GM18526 (cell line): Measurements from ENCODE around the gene RNU5B-1.

Experiments used
- POLR2A ChIP-seq: IDR thresholded peaks from 3 replicates; pipeline ENCODE4 v1.6.1; 2011; ENCODE audit not compliant: insufficient read length; ENCODE audit errors: extremely low read depth

RNU5B-1 gene

DNA sequence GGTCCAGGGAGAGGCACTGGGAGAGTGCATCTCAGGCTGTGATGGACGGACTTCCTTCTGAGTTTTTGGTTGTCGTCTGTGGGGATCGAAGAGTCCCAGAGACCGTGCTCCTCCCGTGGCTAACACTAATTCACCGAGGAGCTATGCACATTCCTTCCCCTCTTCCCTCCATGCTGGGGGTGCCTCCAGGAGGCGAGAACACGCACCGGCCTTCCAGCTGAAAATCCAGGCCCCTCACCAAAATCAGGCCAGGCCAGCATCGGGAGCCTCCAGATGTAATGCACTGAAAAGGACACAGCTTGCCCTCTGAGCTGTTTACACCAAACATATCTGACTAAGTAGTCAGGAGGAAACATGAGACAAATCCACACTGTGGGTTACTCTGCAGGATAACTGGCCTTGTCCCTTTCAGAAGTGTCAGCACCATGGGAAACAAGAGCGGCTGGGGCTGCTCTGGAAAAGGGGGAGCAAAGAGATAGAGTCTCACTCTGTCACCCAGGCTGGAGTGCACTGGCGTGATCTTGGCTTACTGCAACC is 5.5 kb downstream of the RNU5B-1 start:
- TF ChIP-seq POLR2A = no peak

DNA sequence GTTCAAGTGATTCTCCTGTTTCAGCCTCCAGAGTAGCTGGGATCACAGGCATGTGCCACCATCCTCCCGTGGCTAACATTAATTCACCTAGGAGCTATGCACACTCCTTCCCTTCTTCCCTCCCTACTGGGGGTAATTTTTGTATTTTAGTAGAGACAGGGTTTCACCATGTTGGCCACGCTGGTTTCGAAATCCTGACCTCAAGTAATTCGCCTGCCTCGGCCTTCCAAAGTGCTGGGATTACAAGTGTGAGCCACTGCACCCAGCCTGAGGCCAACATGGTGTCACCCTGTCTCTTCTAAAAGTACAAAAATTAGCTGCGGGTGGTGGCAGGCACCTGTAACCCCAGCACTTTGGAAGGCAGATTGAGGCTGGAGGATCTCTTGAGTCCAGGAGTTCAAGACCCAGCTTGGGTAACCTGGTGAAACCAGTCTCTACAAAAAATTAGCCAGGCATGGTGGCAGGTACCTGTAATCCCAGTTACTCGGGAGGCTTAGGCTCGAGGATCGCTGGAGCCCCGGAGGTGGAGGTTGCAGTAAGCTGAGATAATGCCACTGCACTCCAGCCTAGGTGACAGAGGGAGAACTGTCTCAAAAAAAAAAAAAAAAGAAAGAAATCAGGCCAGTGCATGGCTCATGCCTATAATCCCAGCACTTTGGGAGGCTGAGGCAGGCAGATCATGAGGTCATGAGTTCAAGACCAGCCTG is 6.1 kb downstream of the RNU5B-1 start:
- no peak for TF ChIP-seq POLR2A

DNA sequence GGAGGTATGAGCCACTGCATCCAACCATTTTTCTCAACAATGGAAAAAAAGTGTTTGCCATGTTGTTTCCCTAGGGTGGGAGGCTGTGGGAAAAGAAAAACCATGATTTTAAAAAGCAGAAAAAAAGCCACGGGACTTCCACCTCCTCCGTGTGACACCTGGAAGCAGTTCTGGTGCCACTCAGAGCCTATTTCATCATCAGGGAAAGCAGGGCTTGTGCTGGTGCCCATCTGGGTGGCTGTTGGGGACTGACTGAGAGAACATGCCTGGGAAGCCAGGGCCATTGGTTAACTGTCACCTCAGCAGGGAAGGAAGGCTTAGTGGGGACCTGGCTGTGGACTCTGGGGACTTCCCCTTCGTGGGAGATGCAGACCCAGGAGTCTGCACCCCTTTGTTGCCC is 7.3 kb downstream of the RNU5B-1 start:
- TF ChIP-seq POLR2A = no peak

DNA sequence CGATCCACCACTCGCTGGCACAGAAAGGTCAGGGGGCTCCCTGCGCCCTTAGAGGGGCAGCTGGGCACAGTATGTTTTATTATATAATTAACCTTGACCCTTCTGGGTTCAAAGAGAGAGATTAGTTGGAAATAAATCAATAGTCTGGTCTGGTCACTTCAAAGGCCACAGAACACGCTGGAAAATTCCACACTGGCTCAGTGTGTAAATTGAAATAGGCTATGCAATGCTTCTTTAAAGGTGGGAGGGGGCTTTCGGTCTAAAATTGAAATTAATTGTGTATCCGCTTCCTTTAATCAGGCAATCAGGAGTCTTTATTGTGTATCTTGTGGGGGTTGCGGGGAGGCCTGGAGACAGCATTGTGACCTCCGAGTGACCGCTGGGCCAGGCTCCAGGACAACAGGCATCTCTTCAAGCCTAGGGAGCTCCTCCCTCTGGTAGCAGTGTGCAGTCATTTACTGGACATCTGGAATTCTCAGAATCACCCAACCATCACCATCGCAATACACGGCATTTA is 8.0 kb downstream of the RNU5B-1 start:
- TF ChIP-seq POLR2A = no peak

DNA sequence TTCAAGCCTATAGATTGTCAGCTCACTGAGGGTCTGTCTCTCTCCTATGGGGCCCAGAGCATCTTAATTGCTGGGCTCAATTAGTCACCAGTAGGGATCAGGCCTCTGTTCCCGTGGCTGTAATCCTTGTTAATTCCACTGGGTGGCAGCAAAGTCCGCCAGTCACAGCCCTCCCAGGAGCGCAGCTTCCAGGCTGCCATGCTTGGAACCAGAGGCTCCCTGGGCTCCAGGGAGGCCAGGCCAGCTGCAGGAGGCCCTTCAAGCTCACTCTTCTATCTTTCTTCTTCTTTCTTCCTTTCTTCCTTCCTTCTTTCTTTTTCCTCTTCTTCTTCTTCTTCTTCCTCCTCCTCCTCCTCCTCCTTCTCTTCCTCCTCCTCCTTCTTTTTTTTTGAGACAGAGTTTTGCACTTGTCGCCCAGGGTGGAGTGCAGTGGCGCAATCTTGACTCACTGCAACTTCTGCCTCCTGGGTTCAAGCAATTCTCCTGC is 14.4 kb downstream of the RNU5B-1 start:
- TF ChIP-seq POLR2A = no peak

DNA sequence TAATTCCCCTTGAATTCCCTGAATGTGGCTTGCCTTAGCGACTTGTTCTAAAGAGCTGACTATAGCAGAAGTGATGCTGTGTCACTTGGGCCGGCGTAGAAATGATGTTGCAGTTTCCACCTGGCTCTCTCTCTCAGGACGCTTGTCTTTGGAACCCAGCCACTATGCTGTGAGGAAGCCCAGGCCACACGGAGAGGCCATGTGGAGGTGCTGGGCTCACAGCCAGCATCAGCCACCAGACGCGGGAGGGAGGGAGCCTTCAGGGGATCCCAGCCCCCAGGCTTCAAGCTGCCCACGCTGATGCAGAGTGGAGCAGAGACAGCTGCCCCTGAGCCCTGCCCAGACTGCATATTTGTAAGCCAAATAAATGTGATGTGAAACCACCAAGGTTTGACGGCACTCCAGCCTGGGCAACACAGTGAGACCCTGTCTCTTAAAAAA is 18.6 kb downstream of the RNU5B-1 start:
- TF ChIP-seq POLR2A = no peak

DNA sequence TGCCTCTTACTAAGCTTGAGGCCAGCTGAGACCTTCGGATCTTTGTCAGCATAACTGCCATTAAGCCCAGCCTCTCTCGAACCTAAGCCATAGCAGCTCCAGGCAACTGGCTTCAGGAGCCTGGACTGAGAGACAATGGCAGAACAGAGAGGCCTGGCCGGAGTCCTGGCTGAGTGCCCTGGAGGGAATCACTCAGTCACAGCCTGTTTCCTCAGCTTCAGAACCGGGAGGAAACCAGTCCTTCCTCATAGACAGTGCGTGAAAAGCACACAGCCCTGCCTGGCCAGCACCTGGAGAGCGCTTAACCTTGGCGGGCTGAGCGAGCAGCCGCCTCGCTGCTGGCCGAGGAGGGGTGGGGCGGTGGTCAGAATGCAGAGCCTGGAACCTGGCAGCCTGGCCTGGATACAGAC is 21.6 kb downstream of the RNU5B-1 start:
- no peak for TF ChIP-seq POLR2A

DNA sequence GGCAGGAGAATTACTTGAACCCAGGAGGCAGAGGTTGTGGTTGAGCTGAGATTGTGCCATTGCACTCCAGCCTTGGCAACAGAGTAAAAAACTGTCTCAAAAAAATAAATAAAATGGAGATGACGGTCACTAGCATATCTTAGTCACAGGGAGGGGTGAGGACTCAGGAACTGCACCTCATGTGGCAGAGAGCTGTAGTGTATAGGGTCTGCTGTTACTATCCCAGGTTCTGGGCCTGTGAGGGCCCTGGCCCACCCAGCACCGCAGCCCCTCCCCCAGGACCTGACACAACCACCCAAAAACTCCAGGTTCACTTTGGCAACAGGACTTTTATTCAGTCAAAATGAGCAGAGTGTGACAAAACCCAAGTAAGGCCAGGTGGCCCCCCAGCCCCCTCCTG is 22.3 kb downstream of the RNU5B-1 start:
- TF ChIP-seq POLR2A = no peak

DNA sequence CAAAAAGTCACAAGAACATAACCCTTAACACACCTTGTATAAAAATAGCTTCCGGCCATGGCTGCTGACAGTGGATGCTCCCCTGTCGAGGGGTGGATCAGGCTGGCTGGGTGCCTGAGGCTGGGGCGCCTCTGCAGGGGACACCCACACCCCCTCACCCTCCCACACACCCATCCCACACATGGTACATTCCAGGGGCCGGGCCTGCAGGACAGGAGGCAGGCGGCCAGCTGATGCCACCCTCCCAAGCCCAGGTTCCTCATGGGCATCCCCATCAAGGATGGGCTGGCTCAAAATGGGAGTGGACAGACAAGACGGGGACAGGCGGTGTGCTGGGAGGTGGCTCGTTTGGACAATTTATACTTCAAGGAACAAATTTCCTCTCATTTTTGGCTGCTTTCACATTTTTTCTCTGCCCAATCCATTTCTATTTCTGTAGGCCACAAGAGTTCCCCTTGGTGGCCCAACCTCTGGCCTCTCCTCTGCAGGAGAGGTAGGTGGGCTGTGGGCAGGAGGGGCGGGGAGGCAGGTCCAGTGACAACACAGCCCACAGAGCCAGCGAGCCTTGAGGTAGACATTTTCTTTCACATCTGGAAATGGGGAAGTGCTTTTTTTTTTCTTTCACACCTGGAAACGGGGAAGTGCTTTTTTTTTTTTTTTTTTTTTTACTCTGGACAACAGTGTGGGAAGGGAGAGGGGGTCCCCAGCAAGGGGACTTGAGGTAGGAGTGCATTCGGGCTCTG is 23.3 kb downstream of the RNU5B-1 start:
- TF ChIP-seq POLR2A = no peak

DNA sequence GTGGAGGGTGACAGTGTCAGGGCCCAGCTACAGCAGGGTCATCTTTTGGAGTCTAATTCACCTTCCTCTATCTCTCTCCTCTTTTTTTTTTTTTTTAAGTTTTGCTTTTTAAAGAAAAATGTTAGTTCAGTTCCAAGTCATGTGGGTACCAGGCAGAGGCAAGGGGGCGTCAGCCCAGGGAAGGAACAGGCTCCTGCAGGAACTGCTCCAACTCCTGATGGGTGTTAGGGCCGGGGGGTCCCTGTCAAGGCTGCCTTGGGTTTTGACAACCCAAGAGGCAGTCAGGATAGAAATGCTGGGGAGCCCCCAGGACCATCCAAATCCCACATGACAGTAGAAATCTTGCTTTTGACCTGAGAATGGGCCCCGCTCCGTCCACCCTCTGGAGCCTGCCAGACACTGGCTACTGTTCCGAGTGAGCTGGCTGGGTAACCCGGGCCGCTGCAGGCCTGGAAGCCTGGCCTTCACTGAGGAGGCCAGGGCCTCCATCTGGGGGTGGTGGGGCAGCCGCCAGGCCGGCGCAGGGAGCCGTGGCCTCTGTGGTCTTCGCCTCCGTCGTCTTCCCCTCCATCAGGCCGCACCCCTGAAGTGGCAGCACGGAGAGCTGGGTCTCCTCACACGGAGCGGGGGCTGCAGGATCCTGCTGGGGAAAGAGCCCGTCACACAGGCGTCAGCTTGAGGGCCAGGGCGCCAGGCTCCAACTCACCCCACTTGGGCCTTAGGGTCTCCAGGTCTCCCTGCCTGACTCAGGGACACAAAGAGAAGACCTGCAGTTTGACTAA is 24.2 kb downstream of the RNU5B-1 start:
- no peak for TF ChIP-seq POLR2A

DNA sequence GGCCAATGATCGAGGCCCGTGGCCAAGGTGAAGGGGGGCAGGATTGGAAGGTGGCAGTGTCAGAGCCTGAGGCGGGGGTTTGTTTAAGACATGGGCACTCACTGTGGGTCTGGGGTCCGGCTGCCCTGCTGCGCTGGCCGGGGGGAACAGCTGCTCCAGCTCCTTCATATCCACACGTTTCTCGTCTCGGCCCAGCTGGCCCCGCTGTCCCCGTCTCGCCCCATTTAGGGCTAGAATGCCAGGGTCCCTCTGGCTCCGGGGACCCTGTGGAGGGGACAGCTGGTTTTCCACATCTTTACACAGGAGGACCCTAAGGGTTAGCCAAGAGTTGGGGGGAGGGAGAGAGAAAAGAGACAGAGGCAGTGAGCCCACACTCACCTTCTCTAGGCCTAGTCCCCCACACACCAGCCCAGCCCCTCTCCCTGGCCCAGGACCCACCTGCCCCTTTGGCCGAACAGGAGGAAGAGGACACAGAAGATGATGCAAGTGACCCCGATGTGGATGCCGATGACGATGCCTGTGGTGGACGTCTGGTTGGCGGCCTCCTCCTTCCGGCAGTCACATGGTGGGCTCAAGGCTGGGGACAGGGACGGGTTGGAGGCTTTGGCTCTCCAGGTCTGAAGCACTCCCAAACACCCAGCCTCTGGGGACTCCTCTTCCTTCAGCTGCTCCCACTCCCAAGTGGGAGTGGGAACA is 25.0 kb downstream of the RNU5B-1 start:
- no peak for TF ChIP-seq POLR2A

DNA sequence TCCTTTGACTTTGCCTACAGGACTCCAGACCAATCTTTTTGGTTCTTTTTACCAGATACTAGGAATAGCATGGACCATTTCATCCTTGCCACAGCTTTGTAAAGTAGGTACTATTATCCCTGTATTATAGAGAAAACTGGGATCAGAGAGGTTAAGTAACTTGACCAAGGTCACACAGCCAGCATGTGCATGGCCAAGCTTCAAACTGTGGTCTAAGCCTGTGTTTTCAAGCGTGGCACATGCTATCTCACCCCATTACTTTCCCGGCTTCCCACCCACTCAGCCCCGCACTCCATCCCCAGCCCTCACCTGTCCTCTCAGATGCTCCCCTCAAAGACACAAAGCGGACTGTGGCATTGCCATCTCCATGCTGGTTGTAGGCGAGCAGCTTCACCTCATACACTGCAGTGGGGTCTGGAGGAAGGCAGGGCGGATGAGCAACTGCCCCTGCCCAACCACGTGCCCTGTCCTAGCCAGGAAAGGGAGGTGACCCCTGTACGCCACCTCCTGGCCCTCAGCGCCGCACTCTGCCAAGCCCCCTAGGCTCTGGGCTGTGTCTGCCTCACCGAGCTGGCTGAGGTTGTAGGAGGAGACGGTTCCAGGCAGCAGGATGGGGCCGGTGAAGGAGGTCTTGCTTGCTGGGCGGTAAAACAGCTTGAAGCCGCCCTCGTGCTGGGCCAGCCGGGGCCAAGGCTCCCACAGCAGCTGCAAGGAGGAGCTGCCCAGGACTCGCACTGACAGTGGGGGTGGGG is 25.7 kb downstream of the RNU5B-1 start:
- TF ChIP-seq POLR2A = no peak

DNA sequence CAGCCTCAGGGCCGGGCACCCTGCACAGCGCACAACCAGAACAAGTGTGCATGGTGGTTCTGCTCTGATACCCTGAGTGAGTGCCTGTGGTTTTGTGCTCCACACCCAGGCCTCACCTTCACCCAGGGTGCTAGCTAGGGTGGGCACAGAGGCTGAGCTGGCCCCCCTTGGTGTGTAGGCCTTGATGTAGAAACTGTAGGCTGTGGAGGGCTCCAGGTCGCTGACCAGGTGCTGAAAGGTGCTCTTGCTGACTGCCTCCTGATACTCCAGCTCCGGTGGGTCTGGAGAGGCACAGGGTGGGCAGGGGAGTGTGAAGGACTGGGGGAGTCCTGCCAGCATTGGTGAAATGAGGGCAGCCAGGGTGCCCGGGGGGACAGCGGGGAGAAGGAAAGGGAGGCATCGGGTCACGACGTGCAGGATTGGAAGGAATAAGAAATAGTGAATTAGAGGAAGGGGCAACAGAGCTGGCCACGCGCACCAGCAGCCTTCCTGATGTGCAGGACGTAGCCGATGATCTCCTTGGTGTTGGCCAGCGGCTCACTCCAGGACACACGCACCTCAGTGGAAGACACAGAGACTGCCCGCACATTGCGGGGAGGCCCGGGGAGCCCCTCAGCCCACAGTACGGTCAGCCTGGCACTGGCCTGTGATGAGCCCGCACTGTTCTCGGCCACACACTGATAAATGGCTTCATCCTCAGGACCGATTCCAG is 26.6 kb downstream of the RNU5B-1 start:
- no peak for TF ChIP-seq POLR2A
